8988T (cell line): ENCODE results near the gene ITGA1.

Experiments used
- DNase-seq: peaks from one replicate; pipeline ENCODE4 v3.0.0; 2011

ITGA1 gene

DNA sequence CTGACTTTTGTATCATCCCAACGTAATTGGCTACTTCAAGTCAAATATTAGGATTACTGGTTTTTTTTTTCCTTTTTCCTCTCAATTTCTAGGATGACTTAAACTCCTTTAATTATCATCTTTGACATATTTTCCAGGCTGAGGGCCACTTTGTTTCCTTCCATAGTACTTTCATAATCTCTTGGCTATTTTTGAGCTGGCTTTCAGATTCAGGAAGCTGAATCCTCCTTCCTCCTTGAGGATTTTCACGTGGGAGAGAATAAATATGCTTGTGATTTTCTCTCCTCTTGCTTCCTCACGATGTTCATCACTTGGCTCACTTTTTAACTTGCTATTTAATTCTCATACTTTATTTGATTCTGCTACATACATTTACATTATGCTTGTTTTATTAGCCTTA lies 88.1 kb downstream of the ITGA1 start:
- DNase-seq: no peak

GRCh38 chr5:52876456-52876855 lies 88.7 kb downstream of the ITGA1 start:
- DNase-seq: no peak

GRCh38 chr5:52878656-52879055 lies 90.9 kb downstream of the ITGA1 start:
- no peak for DNase-seq

DNA sequence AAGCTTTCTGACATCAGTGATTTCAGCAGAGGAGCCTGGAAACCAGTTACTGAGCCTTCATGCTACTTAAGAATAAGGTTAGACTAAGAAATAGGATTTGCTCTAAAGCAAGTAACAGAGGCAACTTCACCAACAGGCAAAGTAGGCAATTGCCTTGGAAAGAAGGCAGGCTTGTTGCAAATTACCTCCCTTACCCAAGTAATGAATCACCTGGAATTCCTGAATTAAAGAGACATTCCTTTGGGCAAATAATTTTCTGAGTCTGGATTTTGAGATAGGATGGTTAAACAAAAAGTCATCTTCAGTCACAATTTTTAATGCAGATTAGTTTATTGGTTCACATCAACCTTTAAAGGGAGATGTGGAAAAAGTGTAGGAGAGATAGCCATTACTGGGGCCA lies 92.8 kb downstream of the ITGA1 start:
- no peak for DNase-seq

- DNase-seq: no peak
Observed at GRCh38 chr5:52881468-52881867, 93.8 kb downstream of the ITGA1 start.

GRCh38 chr5:52883110-52883509 lies 95.4 kb downstream of the ITGA1 start:
- no peak for DNase-seq

DNA sequence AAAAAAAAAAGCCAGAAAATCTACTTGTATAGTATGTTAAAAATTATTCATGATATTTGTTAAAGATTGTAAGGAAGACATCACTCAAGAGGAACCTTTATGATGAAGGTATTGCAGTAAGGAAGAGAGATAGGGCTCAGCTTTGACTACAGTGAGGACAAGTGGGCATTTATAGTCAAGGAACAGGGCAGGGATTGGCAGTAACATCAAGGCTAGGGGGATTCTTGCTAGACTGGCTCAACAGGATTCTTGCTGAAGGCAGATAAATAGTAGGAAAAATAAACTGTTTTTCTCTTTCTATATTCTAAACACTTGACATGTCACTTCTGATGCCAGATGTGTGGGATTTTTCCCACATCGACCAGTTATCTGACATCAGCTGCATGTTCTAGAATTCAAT lies 96.7 kb downstream of the ITGA1 start:
- DNase-seq: no peak

GRCh38 chr5:52885614-52886013 lies 97.9 kb downstream of the ITGA1 start:
- DNase-seq: no peak

GRCh38 chr5:52886206-52886605 lies 98.5 kb downstream of the ITGA1 start:
- DNase-seq: no peak

- no peak for DNase-seq
Observed at GRCh38 chr5:52887066-52887465, 99.3 kb downstream of the ITGA1 start.

DNA sequence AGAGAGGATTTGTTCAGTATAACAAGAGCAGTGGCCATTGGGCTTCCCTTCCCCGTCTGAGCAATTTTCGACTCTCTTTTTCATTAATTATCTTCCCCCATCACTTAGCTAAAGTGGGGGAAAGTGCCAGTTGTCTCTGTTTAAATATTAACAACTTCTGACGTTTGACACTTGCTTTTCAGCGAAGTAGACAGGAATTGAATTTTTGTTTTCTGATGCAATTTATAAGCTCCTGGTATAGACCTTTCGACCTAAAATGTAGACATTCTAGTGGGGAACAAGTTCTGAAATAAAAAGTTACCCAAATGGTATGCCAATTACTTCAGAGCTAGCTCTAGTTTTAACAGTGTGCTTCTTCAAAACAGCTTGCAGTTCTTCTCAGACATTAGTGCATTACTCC lies 100.6 kb downstream of the ITGA1 start:
- no peak for DNase-seq

DNA sequence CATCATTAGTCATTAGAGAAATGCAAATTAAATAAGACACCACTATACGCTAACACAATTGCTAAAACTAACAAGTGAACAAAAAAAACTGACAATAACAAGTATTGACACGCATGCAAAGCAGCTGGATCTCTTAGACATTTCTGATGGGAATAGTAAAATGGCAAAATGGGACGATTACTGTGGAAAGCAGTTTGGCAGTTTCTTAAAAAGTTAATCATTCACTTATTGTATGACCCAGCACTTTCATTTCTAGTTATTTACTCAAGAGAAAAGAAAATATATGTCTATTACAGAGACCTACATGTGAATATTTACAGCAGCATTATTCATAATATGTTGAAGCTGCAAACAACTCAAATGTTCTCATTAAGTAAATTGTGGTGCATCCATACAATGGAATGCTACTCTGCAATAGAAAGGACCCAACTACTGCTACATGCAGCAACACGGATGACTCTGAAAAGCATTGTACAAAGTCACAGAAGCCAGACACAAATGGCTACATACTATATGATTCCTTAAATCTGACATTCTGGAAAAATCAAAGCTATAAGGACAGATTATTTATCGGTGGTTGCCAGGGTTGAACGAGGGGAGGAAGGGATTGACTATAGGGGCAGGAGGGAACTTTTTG lies 104.6 kb downstream of the ITGA1 start:
- no peak for DNase-seq

GRCh38 chr5:52893105-52893504 lies 105.4 kb downstream of the ITGA1 start:
- no peak for DNase-seq

DNA sequence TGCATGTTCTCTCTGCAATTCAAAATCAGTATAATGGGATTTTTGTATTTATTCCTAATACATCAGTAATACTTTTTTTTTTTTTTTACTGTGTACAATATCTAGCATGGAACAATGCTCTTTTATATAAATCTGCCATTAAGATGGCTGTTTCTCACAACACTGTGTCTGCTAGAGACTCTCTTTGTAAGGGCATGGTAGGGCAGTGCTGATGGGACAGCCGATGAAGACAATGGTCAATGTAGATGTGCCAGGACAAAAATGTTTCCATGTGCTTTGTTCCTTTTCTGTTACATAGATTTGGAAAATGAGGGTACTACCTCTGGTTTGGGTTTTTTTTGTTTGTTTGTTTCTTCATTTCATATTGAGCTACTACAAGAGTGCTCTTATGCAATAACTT lies 106.1 kb downstream of the ITGA1 start:
- DNase-seq: no peak

DNA sequence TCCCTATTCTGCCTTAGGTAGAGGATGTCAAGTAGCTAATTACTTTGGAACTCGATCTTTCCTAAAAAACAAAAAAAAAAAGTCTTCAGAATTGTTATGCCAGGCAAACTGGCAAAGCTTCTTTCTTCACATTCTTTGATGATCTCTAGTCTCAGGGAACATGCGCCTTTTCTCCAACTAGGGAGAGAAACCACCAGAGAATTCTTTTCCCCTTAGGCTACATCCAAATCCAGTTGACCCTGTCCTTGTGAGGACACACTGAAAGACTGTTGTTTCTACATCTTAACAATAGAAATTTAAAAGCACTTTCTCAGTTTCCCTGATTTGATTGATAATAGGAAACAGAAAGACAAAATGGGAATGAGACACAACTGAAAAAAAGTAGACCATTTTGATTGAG lies 106.7 kb downstream of the ITGA1 start:
- DNase-seq: no peak

DNA sequence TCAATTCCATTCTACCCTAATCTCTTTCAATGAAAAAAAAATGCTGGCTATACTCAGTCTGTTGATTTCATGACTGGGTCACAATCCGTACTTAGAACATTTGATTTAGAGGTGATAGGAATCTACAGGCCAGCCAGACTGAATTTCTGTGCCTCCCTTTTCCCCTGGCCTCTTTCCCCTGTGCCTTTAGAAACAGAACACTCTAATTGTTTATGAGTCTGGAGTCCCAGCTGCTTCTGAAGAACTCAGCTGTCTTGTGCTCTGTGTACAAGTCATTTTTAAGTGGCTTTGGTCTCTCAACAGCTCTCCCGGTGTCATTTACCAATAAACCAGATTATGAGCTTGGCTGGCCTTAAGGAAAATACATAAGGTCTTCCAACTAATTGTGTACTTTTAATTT lies 107.4 kb downstream of the ITGA1 start:
- DNase-seq: no peak

DNA sequence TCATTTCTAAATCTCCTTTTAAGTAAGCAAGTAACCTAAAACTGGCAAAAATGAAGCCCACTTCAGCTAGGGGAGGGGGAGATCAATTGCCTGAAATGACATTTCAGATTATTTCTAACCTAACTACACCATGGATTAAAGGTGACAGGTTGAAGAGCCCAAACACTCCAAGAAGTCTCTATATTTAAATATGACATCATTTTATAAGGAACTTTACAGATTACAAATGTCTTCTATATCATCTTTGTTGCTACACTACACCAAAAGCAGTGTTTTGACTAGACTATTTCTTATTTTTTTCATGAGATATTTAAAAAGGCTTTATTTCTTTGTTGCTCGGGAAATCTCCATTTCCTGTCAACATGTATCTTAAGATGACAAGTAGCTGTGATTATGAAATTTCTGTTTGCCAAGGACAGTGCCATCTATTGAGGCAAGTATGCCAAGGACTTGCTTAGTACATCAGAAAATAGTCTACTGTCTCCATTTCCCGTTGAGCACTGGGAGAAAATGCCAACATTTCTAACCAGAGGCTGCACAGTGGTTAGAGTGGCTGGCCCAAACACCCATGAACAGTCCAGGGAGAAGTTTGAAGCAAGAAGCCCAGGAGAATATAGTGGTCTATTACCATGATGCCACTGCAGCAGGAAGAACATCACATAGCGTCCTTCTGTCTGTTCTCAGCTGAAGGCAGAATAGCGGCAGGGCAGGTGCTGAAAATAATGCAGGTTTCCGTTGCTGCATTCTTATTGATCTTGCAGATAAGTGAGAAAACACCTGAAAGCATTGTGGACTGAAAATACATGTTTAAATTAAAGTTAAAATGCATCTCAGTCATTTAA lies 108.1 kb downstream of the ITGA1 start:
- no peak for DNase-seq

DNA sequence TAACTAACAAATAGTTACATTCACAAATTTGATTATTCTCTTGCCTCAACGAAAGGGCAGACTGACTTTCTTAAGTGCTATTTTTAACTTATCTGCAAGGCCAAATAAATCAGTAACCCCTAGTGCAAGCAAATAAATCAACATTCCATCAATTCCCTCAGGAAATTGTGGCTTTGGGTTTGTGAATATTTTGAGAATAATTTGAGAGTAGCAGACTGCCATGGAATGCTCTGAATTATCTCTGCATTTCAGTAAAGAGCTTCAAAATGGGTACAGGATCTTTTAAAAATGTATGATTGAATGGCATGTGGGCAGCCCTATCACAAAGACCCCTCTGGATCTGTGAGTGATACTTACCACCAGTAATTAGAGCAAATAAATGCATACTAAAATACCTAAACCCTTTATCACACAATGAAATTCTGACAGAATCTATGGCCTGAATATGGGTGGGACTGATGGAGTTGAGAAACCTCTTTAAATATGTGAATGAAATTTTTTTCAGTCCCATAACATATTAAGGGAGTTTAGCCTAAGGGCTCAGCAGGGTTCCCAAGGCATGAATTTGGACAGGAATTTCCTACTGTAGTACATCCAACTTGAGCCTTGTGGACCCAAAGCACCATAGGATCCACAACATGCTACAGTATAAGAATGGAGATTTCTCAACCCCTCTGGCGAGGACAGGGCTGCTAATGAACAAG lies 109.0 kb downstream of the ITGA1 start:
- no peak for DNase-seq

DNA sequence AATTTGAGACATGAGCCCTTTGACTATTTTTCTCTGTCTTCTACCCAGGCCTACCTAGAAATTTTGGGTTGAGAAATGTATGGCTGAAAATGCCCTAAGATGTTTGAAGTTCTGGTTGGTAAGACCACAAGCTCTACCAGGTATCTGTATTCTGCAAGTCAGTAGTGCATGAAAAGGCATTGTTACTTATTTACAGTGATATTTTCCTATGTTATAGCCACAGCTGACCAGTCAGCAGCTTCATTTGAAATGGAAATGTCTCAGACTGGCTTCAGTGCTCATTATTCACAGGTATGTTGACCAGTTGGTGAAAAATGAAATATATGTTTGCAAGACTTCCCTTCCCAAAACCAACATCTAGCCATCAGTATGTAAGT lies 109.5 kb downstream of the ITGA1 start:
- no peak for DNase-seq

DNA sequence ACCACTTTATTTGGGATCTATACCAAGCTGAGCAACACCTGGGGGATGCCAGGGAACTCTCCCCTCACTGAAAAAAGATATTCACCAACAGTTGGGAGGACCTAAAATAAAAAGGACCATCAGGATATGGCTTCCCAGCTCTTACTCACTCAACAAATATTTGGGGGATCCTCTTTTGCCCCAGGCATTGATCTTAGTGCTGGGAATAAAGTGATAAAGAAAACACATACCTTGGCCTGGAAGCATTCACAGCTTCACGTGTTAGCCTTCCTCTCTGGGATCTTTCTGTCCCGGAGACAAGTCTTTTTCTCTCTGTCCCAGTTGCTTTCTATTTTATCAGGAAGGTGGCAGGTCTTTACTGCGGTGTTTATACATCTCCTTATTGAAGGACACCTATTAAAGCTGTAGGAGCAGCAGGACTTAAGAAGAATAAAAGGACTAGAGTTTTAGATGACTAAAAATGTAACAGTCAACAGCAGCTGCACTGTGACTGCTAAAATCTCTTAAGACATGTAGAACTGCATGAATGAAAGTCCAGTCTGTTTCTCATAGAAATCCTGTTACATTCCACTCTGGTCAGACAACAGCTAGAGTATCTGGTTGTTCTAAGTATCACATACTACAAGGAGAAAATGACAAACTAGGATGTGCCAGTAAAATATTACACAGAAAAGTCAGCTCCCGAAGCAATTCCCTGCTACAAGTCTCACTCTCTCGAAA lies 111.4 kb downstream of the ITGA1 start:
- DNase-seq: no peak

GRCh38 chr5:52903142-52903541 lies 115.4 kb downstream of the ITGA1 start:
- DNase-seq: no peak

- DNase-seq: no peak
Observed at GRCh38 chr5:52906343-52906742, 118.6 kb downstream of the ITGA1 start.

DNA sequence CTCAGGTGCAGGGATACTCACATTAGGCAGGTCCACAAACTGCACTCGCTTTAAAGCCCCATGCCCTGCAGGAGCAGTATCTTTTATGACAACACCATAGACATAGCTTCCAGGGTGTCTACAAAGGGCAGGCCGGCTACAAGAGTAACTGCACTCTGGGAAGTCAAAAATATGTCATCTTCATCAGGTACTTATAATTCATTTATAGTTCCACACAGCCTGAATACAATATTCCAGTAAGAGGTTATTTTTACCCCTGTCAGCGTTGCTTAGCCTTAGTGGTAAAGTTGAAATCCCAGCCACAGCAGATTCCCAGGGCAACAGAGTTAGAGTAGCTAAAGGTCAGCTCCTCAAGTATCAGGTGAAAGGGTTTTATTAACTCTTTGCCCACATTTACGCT lies 119.1 kb downstream of the ITGA1 start:
- no peak for DNase-seq

- DNase-seq: no peak
Observed at GRCh38 chr5:52909192-52909591, 121.5 kb downstream of the ITGA1 start.
